Transverse colon (tissue), 4 donors: ENCODE results near the gene MAN1C1. TPM values are rescaled to one million over a fixed set of nuclear protein-coding genes. Genes with fewer than 3 reads are reported as not detected.

ENCODE experiments used
- DNase-seq: peaks from one replicate; pipeline ENCODE4 v3.0.0-alpha.2; 2019
- H3K27ac ChIP-seq, 4 donors: fragments of 200-600 bp; sonication (generic); 2 replicates each; pipeline ENCODE4 v1.5.1; 2016 to 2018; ENCODE audit warnings: inconsistent platforms in 4 of 4
- H3K27me3 ChIP-seq: fragments of 200-600 bp; sonication (generic); 2 replicates; pipeline ENCODE4 v1.5.1; 2017; ENCODE audit warnings: inconsistent platforms
- H3K36me3 ChIP-seq, 4 donors: fragments of 200-600 bp; sonication (generic); 2 replicates each; pipeline ENCODE4 v1.5.1; 2017 to 2019; ENCODE audit warnings: inconsistent platforms in 4 of 4
- H3K4me1 ChIP-seq, 4 donors: fragments of 200-600 bp; sonication (generic); 2 replicates each; pipeline ENCODE4 v1.5.1; 2017 to 2020; ENCODE audit warnings: inconsistent platforms in 4 of 4
- H3K4me3 ChIP-seq, 4 donors: fragments of 200-600 bp; sonication (generic); 1 replicate in 1 of 4; 2 replicates in 3 of 4; pipeline versions ENCODE4 v1.5.1 to v1.6.1; 2017 to 2019; ENCODE audit warnings: inconsistent platforms in 4 of 4
- H3K9me3 ChIP-seq, 2 donors: fragments of 200-600 bp; sonication (generic); 2 replicates each; pipeline ENCODE4 v1.5.1; 2017 to 2019; ENCODE audit warnings: inconsistent platforms in 2 of 2
- EP300 ChIP-seq: sonication (generic); formaldehyde crosslinking; IDR thresholded peaks from one replicate; pipeline ENCODE4 v1.6.1; 2017; ENCODE audit warnings: antibody characterized with exemption, low read depth
- POLR2A ChIP-seq: fragments of 450-650 bp; IDR thresholded peaks from one replicate; pipeline ENCODE4 v1.6.1; 2016; ENCODE audit warnings: antibody characterized with exemption, mild to moderate bottlenecking, moderate library complexity
- POLR2AphosphoS5 ChIP-seq, 3 donors: sonication (generic); formaldehyde crosslinking; IDR thresholded peaks; one replicate each; pipeline ENCODE4 v1.6.1; 2016; ENCODE audit warnings: antibody characterized with exemption in 3 of 3
- WGBS, 2 donors: methylation state at CpG; one replicate each; pipeline ENCODE4 v1.1.5; 2018; ENCODE audit warnings: low coverage in 1 of 2; 5-methylcytosine and 5-hydroxymethylcytosine counted together
- in situ Hi-C, 4 donors: fragments of 200-750 bp; cut with MboI; loops; one replicate each; pipeline versions ENCODE4 v1.15.0 to v1.15.1; 2017; ENCODE audit warnings: low sequenced_read_pairs in 3 of 4, low pct_ligation_motif_present in 1 of 4, low pct_unique_long_range_greater_than_20kb in 1 of 4
- intact Hi-C: fragments of 100-400 bp; cut with DNase I; formaldehyde crosslinking; loops from one replicate; pipeline ENCODE4 v1.15.1; 2023; ENCODE audit warnings: low total_unique reads
- total RNA-seq, 4 donors: library from RNA; depleted of rRNA; stranded (reverse); fragments of >200 nt; gene quantifications; one replicate each; pipeline ENCODE4 v1.1.0, GENCODE V29; 2016
- TF ChIP-seq, protein P1 (sequence below), 5 experiments: fragments of 200-600 bp in 3 of 5; fragments of 450-650 bp in 2 of 5; sonication (generic) in 3 of 5; IDR thresholded peaks; 1 replicate in 2 of 5; 2 replicates in 3 of 5; pipeline ENCODE4 v1.5.1; 2016 to 2017; ENCODE audit warnings: antibody characterized with exemption in 5 of 5, inconsistent platforms in 3 of 5, mild to moderate bottlenecking in 2 of 5, moderate library complexity in 1 of 5

MAN1C1 gene
- total RNA-seq, 4 donors from 2014 or later: 2.4 to 6.8 (median 4.3) TPM

DNA sequence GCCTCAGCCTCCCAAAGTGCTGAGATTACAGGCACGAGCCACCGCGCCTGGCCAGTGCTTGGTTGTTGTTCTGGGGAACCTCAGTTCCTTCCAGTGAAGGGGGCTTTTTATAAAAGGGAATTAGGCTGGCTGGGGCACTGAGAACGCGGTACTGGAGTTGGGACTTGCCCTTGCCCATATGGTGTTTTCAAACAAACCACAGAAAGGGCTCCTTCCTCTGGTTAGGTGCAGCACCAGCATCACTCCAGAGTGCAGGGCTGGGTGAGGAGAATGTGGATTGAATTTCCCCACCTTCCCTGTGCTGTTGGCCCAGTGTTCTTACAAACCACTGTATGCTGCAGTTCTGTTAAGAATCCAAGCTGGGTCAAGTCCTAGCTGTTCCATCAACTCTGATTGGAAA is 5.3 kb downstream of the MAN1C1 start:
- Histone ChIP-seq H3K27me3 (peaks cover 16% of the 10 kb centered on the region), H3K36me3 (no peaks in the 10 kb centered on the region), H3K4me3 (no peak overlapping the region), H3K27ac (no peak overlapping the region), H3K4me1 (peaks cover 9 to 33% (median 20%) of the 10 kb centered on the region in 4 donors), H3K9me3 (no peaks in the 10 kb centered on the region)
- in situ Hi-C loops: loop anchor here in 1 of 4 donors (25.0 kb wide), 1 partner anchor 165 kb away; no protein-coding TSS in a partner anchor
- intact Hi-C loops: loop anchor here (5.0 kb wide), 1 partner anchor 865 kb away; no protein-coding TSS in a partner anchor
- TF ChIP-seq, protein P1, sequence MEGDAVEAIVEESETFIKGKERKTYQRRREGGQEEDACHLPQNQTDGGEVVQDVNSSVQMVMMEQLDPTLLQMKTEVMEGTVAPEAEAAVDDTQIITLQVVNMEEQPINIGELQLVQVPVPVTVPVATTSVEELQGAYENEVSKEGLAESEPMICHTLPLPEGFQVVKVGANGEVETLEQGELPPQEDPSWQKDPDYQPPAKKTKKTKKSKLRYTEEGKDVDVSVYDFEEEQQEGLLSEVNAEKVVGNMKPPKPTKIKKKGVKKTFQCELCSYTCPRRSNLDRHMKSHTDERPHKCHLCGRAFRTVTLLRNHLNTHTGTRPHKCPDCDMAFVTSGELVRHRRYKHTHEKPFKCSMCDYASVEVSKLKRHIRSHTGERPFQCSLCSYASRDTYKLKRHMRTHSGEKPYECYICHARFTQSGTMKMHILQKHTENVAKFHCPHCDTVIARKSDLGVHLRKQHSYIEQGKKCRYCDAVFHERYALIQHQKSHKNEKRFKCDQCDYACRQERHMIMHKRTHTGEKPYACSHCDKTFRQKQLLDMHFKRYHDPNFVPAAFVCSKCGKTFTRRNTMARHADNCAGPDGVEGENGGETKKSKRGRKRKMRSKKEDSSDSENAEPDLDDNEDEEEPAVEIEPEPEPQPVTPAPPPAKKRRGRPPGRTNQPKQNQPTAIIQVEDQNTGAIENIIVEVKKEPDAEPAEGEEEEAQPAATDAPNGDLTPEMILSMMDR (IDR thresholded peaks at IDR 0.05): no peak
- TF ChIP-seq EP300 (no peak), POLR2AphosphoS5 (IDR thresholded peaks at IDR 0.05) (no peak), POLR2A (no peak)
- no peak for DNase-seq
- 84% methylated on average over 5 of the region's 5 CpGs; no CpG with 5 or more reads in 1 of the 2 donors for WGBS, 2 donors

DNA sequence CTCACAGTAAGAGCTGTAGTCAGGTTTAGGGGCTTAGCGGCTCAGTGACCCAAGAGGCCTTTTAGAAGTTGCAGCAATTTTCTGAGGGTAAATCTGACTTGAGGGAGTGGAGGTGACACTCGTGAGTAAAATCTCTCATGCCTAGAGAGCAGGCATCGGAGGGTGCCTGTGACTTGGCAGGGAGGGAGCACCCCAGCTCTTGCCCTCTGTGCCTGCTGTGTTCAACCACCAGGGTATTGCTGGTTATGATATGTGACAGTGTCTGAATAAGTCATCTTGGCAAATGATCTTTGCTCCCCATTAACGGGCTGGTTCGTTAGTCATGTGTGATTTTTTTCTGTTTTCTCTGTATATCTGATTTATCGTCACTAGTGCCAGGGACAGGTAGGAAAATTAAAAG is 5.9 kb downstream of the MAN1C1 start:
- Histone ChIP-seq H3K36me3 (no peaks in the 10 kb centered on the region), H3K9me3 (no peaks in the 10 kb centered on the region), H3K4me1 (peaks cover 8 to 32% (median 19%) of the 10 kb centered on the region in 4 donors), H3K27me3 (peaks cover 15% of the 10 kb centered on the region), H3K4me3 (no peak overlapping the region), H3K27ac (no peak overlapping the region)
- in situ Hi-C loops (loop anchor here in 1 of 4 donors (25.0 kb wide), 1 partner anchor 165 kb away; no protein-coding TSS in a partner anchor), intact Hi-C loops (loop anchor here (5.0 kb wide), 1 partner anchor 865 kb away; no protein-coding TSS in a partner anchor)
- TF ChIP-seq POLR2AphosphoS5 (IDR thresholded peaks at IDR 0.05): no peak
- TF ChIP-seq, protein P1 (IDR thresholded peaks at IDR 0.05): no peak
- TF ChIP-seq EP300: no peak
- no peak for TF ChIP-seq POLR2A
- 60 to 84% methylated on average over 1 to 6 of the region's 6 CpGs for WGBS, 2 donors
- DNase-seq: no peak

DNA sequence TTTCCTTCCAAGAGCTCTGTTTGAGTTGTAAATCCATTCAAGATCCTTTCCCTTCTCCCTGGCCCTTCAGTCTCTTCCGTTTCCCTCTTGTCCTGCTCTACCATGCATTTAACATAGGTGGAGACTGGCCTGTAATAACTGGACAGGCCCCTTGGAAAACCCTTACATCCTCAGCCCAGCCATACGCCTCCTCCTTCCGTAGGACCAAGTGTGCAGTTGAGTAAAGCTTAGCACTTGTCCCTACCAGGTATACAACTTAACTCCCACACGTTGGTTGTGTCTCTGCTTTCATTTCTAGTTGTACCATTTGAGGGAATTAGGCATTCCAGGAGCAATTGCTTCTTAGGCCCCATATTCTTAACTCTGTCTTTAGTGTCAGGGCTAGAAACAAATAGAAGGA is 6.4 kb downstream of the MAN1C1 start:
- in situ Hi-C loops: loop anchor here in 1 of 4 donors (25.0 kb wide), 1 partner anchor 164 kb away; no protein-coding TSS in a partner anchor
- Histone ChIP-seq H3K27me3 (peaks cover 11% of the 10 kb centered on the region), H3K4me3 (no peak overlapping the region), H3K9me3 (no peaks in the 10 kb centered on the region), H3K4me1 (peaks cover 4 to 28% (median 14%) of the 10 kb centered on the region in 4 donors), H3K36me3 (no peaks in the 10 kb centered on the region), H3K27ac (no peak overlapping the region)
- DNase-seq: no peak
- intact Hi-C loops: loop anchor here (5.0 kb wide), 1 partner anchor 864 kb away; no protein-coding TSS in a partner anchor
- TF ChIP-seq, protein P1 (IDR thresholded peaks at IDR 0.05): no peak
- no peak for TF ChIP-seq POLR2A
- TF ChIP-seq EP300: no peak
- no peak for TF ChIP-seq POLR2AphosphoS5 (IDR thresholded peaks at IDR 0.05)
- WGBS, 2 donors: 58 to 77% methylated on average over 3 to 4 of the region's 4 CpGs

DNA sequence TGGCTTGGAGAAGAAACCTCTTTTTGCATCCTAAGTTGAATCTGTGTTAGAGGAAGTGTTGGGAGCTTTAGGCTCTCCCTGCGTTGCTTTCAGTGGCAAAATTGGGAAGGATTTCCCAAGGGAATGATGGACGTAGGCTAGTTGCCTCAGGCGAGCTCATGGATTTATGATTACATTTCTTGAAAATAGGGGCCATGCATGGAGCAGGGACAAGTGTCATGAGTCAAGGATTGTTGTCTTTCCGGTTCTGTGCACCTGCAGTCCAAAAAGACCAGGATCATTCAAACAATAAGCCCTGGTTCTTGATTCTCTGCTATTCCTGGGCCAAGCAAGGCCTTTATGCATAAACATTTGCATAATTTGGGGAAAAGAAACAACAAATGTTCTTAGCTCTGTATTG is 7.1 kb downstream of the MAN1C1 start:
- intact Hi-C loops: loop anchor here (5.0 kb wide), 1 partner anchor 864 kb away; no protein-coding TSS in a partner anchor
- peaks cover 3 to 21% (median 7%) of the 10 kb centered on the region in 4 donors for H3K4me1 ChIP-seq
- in situ Hi-C loops: loop anchor here in 1 of 4 donors (25.0 kb wide), 1 partner anchor 164 kb away; no protein-coding TSS in a partner anchor

More for the DNA sequence above, 7.1 kb downstream of the MAN1C1 start:
- no peak for DNase-seq
- Histone ChIP-seq H3K9me3 (no peaks in the 10 kb centered on the region), H3K36me3 (no peaks in the 10 kb centered on the region), H3K27ac (no peak overlapping the region), H3K27me3 (peaks cover 4% of the 10 kb centered on the region), H3K4me3 (no peak overlapping the region)
- TF ChIP-seq POLR2A: no peak
- no peak for TF ChIP-seq EP300
- TF ChIP-seq, protein P1 (IDR thresholded peaks at IDR 0.05): no peak
- no peak for TF ChIP-seq POLR2AphosphoS5 (IDR thresholded peaks at IDR 0.05)
- 87% methylated on average over 4 of the region's 4 CpGs; no CpG with 5 or more reads in 1 of the 2 donors for WGBS, 2 donors
